ENCODE data around the gene ABLIM1.

Gene ABLIM1

GRCh38 chr10:114697061-114697598 is 39.1 kb upstream of the ABLIM1 start:
- TF ChIP-seq YY1 (IDR thresholded peaks at IDR 0.05; ENCODE audit: low read depth), result no peak
- 0 out of 2 replicates have a peak, but pooled peaks have one; percentile 51 for TF ChIP-seq NFIC (IDR thresholded peaks at IDR 0.05)
- peak; percentile 50; the same call in 1 of the 2 replicates for TF ChIP-seq TCF12 (IDR thresholded peaks at IDR 0.05; ENCODE audit: low read depth)
- no peak for TF ChIP-seq CREB1 (IDR thresholded peaks at IDR 0.05; ENCODE audit: low read depth)
- no peak for TF ChIP-seq CEBPB (IDR thresholded peaks at IDR 0.05)
- 0 out of 2 replicates have a peak, but pooled peaks have one; percentile 7 for TF ChIP-seq EGR1 (IDR thresholded peaks at IDR 0.05)
- no peak for TF ChIP-seq REST (IDR thresholded peaks at IDR 0.05; ENCODE audit: low read depth)
- no peak for TF ChIP-seq TAF1 (IDR thresholded peaks at IDR 0.05; ENCODE audit: low read depth)
- no peak for TF ChIP-seq RAD21 (IDR thresholded peaks at IDR 0.05; ENCODE audit: low read depth)
- peak; percentile 60 for TF ChIP-seq MAX (IDR thresholded peaks at IDR 0.05)
- peak; percentile 53 for TF ChIP-seq TEAD4 (IDR thresholded peaks at IDR 0.05)
- TF ChIP-seq USF1 (IDR thresholded peaks at IDR 0.05), result peak; percentile 17; the same call in 1 of the 2 replicates
- peak; percentile 58; the same call in 1 of the 2 replicates for TF ChIP-seq FOXM1 (IDR thresholded peaks at IDR 0.05; ENCODE audit: borderline replicate concordance, low read depth)
- TF ChIP-seq ZBTB7A (IDR thresholded peaks at IDR 0.05; ENCODE audit: low read depth), result 0 out of 2 replicates have a peak, but pooled peaks have one; percentile 53
- TF ChIP-seq EP300 (IDR thresholded peaks at IDR 0.05; ENCODE audit: borderline replicate concordance), result no peak; the same call in 1 of the 2 replicates

GRCh38 chr10:114694752-114695151 is 36.7 kb upstream of the ABLIM1 start:
- TF ChIP-seq MAX (IDR thresholded peaks at IDR 0.05) (no peak), RAD21 (IDR thresholded peaks at IDR 0.05; ENCODE audit: low read depth) (peak; percentile 91)

GRCh38 chr10:114694062-114694461 is 36.0 kb upstream of the ABLIM1 start:
- TF ChIP-seq CREB1 (IDR thresholded peaks at IDR 0.05; ENCODE audit: low read depth) (no peak), EGR1 (IDR thresholded peaks at IDR 0.05) (no peak), RAD21 (IDR thresholded peaks at IDR 0.05; ENCODE audit: low read depth) (no peak), TEAD4 (IDR thresholded peaks at IDR 0.05) (no peak), CEBPB (IDR thresholded peaks at IDR 0.05) (no peak), TAF1 (IDR thresholded peaks at IDR 0.05; ENCODE audit: low read depth) (no peak), USF1 (IDR thresholded peaks at IDR 0.05) (no peak), NFIC (IDR thresholded peaks at IDR 0.05) (no peak), ZBTB7A (IDR thresholded peaks at IDR 0.05; ENCODE audit: low read depth) (no peak), YY1 (IDR thresholded peaks at IDR 0.05; ENCODE audit: low read depth) (no peak), REST (IDR thresholded peaks at IDR 0.05; ENCODE audit: low read depth) (no peak), FOXM1 (IDR thresholded peaks at IDR 0.05; ENCODE audit: borderline replicate concordance, low read depth) (no peak), TCF12 (IDR thresholded peaks at IDR 0.05; ENCODE audit: low read depth) (no peak), EP300 (IDR thresholded peaks at IDR 0.05; ENCODE audit: borderline replicate concordance) (no peak), MAX (IDR thresholded peaks at IDR 0.05) (no peak)

- TF ChIP-seq YY1 (IDR thresholded peaks at IDR 0.05; ENCODE audit: low read depth), result no peak
- peak; percentile 27; the same call in 1 of the 2 replicates for TF ChIP-seq TEAD4 (IDR thresholded peaks at IDR 0.05)
These were observed 33.4 kb upstream of the ABLIM1 start for GRCh38 chr10:114691442-114691941.

- TF ChIP-seq RAD21 (IDR thresholded peaks at IDR 0.05; ENCODE audit: low read depth) (no peak), TEAD4 (IDR thresholded peaks at IDR 0.05) (no peak), YY1 (IDR thresholded peaks at IDR 0.05; ENCODE audit: low read depth) (no peak), EP300 (IDR thresholded peaks at IDR 0.05; ENCODE audit: borderline replicate concordance) (no peak), REST (IDR thresholded peaks at IDR 0.05; ENCODE audit: low read depth) (no peak), USF1 (IDR thresholded peaks at IDR 0.05) (no peak), CEBPB (IDR thresholded peaks at IDR 0.05) (no peak), TAF1 (IDR thresholded peaks at IDR 0.05; ENCODE audit: low read depth) (no peak), EGR1 (IDR thresholded peaks at IDR 0.05) (no peak), MAX (IDR thresholded peaks at IDR 0.05) (no peak), NFIC (IDR thresholded peaks at IDR 0.05) (no peak)
These were observed 30.7 kb upstream of the ABLIM1 start for GRCh38 chr10:114688786-114689185.

Measured in Ishikawa (cell line).